ENCODE measurements around the gene POLR2E. TPM values are rescaled to one million over a fixed set of nuclear protein-coding genes. Genes with fewer than 3 reads are reported as not detected.

Gene POLR2E
- total and polyA plus RNA-seq, 2 experiments from 2014 or later = 257 to 286 TPM

GRCh38 chr19:1047696-1048147, 47.5 kb downstream of the POLR2E start:
- peak; percentile 30 for ATAC-seq

More at GRCh38 chr19:1047696-1048147, 47.5 kb downstream of the POLR2E start:
- Mint-ChIP-seq H3K36me3 (ENCODE audit: low read depth) (peaks cover 16% of the 10 kb centered on the region), H3K9me3 (peaks cover 8% of the 10 kb centered on the region; the same call in 2 of the 3 replicates), H3K27ac (no peak overlapping the region), H3K4me3 (no peak overlapping the region), H3K4me1 (no peaks in the 10 kb centered on the region), H3K27me3 (ENCODE audit: insufficient read depth, low read depth, poor library complexity) (peaks cover 16% of the 10 kb centered on the region)
- H3K4me3 ChIP-seq = no peak overlapping the region
- H3K79me2 ChIP-seq (replicated peaks; ENCODE audit: insufficient read depth) = no peaks in the 10 kb centered on the region
- H4K20me1 ChIP-seq (replicated peaks; ENCODE audit: insufficient read depth) = no peaks in the 10 kb centered on the region
- no peaks in the 10 kb centered on the region for H3F3A ChIP-seq (replicated peaks; ENCODE audit: low read depth)
- TF ChIP-seq CREB1 (CRISPR knock-in tag; IDR thresholded peaks at IDR 0.05; ENCODE audit: low read depth) = no peak
- no peak for TF ChIP-seq NANOG (IDR thresholded peaks at IDR 0.05; ENCODE audit: borderline replicate concordance)
- no peak for TF ChIP-seq POLR2AphosphoS5 (IDR thresholded peaks at IDR 0.05; ENCODE audit: low read depth)
- no peak for TF ChIP-seq JUNB (IDR thresholded peaks at IDR 0.05; ENCODE audit: unreplicated experiment)
- TF ChIP-seq REST (IDR thresholded peaks at IDR 0.05; ENCODE audit: unreplicated experiment) = no peak
- TF ChIP-seq ZNF114 (CRISPR knock-in tag; IDR thresholded peaks at IDR 0.05) = no peak
- no peak for TF ChIP-seq ETS1 (IDR thresholded peaks at IDR 0.05)
- TF ChIP-seq EZH2phosphoT487 (IDR thresholded peaks at IDR 0.05; ENCODE audit: unreplicated experiment) = no peak
- no peak for TF ChIP-seq ZNF331 (CRISPR knock-in tag; IDR thresholded peaks at IDR 0.05; ENCODE audit: low read depth)
- no peak for TF ChIP-seq STAT1 (IDR thresholded peaks at IDR 0.05; ENCODE audit: unreplicated experiment)
- TF ChIP-seq CTCF (conservative IDR thresholded peaks at IDR 0.05; ENCODE audit: low read depth in 2 of 2) = no peak
- no peak for TF ChIP-seq EZH2 (IDR thresholded peaks at IDR 0.05; ENCODE audit: low read depth, unreplicated experiment)
- no peak for TF ChIP-seq ZNF462 (CRISPR knock-in tag; IDR thresholded peaks at IDR 0.05)
- H3K27me3 ChIP-seq (ENCODE audit: insufficient read depth) = no peaks in the 10 kb centered on the region
- no peaks in the 10 kb centered on the region for H3K9me2 ChIP-seq (ENCODE audit: insufficient read depth)
- no peaks in the 10 kb centered on the region for H3K36me3 ChIP-seq (ENCODE audit: insufficient read depth)
- no peak overlapping the region for H3K4me2 ChIP-seq
- H3K4me1 ChIP-seq (ENCODE audit: insufficient read depth) = no peaks in the 10 kb centered on the region
- H2AFZ ChIP-seq = no peak overlapping the region
- H3K27ac ChIP-seq (ENCODE audit: low read depth) = no peak overlapping the region
- peak; percentile 84 for DNase-seq (ENCODE audit: low spot score)
